MCF 10A (cell line): ENCODE results near the gene ABCC4. TPM values are rescaled to one million over a fixed set of nuclear protein-coding genes. Genes with fewer than 3 reads are reported as not detected.
"Not testable (repeated sequence)": the region's sequence is repeated elsewhere in the genome, so short reads cannot be mapped to it uniquely, and the experiment has no call there.

Experiments used
- BruUV-seq: library from RNA; stranded (reverse); fragments of 400-500 nt; replicated peaks from 2 replicates; lab custom pipeline; 2021; lab: Mats Ljungman, UMichigan
- CTCF ChIA-PET: fragments of 300-600 bp; sonication (Branson Sonifier 250); formaldehyde crosslinking; extraction: SDS; loops from one replicate; lab custom pipeline; 2021; ENCODE audit warnings: antibody characterized with exemption, inconsistent platforms; lab: Yijun Ruan, JAX
- POLR2A ChIA-PET: fragments of 300-600, 350-650 bp; sonication (Branson Sonifier 250); formaldehyde crosslinking; extraction: SDS; loops from one replicate; lab custom pipeline; 2020; ENCODE audit warnings: antibody characterized with exemption, inconsistent platforms; lab: Yijun Ruan, JAX
- DNase-seq: peaks from one replicate; pipeline ENCODE4 v3.0.0-alpha.2; 2018; ENCODE audit not compliant: unreplicated experiment
- H3K27ac Mint-ChIP-seq: one replicate; pipeline ENCODE4 v1.8.0; 2022; ENCODE audit warnings: mild to moderate bottlenecking, low read depth, mixed read lengths; ENCODE audit not compliant: unreplicated experiment
- H3K27me3 Mint-ChIP-seq: one replicate; pipeline ENCODE4 v1.8.0; 2022; ENCODE audit warnings: mixed read lengths; ENCODE audit not compliant: insufficient read depth, unreplicated experiment
- H3K36me3 Mint-ChIP-seq: one replicate; pipeline ENCODE4 v1.8.0; 2022; ENCODE audit warnings: mild to moderate bottlenecking, moderate library complexity, mixed read lengths; ENCODE audit not compliant: insufficient read depth, unreplicated experiment
- H3K4me1 Mint-ChIP-seq: one replicate; pipeline ENCODE4 v1.8.0; 2022; ENCODE audit warnings: mixed read lengths; ENCODE audit not compliant: insufficient read depth, unreplicated experiment
- H3K4me3 Mint-ChIP-seq: one replicate; pipeline ENCODE4 v1.8.0; 2022; ENCODE audit warnings: mild to moderate bottlenecking, moderate library complexity, mixed read lengths; ENCODE audit not compliant: unreplicated experiment
- H3K9me3 Mint-ChIP-seq: one replicate; pipeline ENCODE4 v1.8.0; 2022; ENCODE audit warnings: mixed read lengths; ENCODE audit not compliant: unreplicated experiment
- CTCF ChIP-seq: fragments of 200-600 bp; IDR thresholded peaks from one replicate; pipeline ENCODE4 v1.8.0; 2022; ENCODE audit warnings: antibody characterized with exemption, mild to moderate bottlenecking; ENCODE audit not compliant: unreplicated experiment
- intact Hi-C: fragments of 100-400 bp; cut with micrococcal nuclease; formaldehyde crosslinking; loops from 2 replicates; pipeline ENCODE4 v1.14.1; 2022
- total RNA-seq: library from RNA; stranded (reverse); gene quantifications from 2 replicates; pipeline ENCODE4 v1.2.3, GENCODE V29; 2022

Gene ABCC4
- total RNA-seq, 1 experiment from 2014 or later = 13.9 TPM

GRCh38 chr13:95295026-95295425 lies 6.2 kb downstream of the ABCC4 start:
- Mint-ChIP-seq H3K9me3 (no peaks in the 10 kb centered on the region), H3K4me1 (peaks cover 5% of the 10 kb centered on the region), H3K4me3 (no peak overlapping the region), H3K27ac (no peak overlapping the region), H3K27me3 (no peaks in the 10 kb centered on the region), H3K36me3 (no peaks in the 10 kb centered on the region)
- no peak for TF ChIP-seq CTCF
- no peak for DNase-seq
- no TSS peak for BruUV-seq
- intact Hi-C loops = no loop called here
- POLR2A ChIA-PET = no interaction called here
- CTCF ChIA-PET = interaction anchor here (1.1 to 7.6 kb wide), 5 partner anchors 84 to 478 kb away, joined by 3 to 153 read pairs (median 76); no protein-coding TSS in a partner anchor

GRCh38 chr13:95292622-95293021 lies 8.6 kb downstream of the ABCC4 start:
- H3K4me3 Mint-ChIP-seq = no peak overlapping the region
- no peaks in the 10 kb centered on the region for H3K36me3 Mint-ChIP-seq
- H3K27me3 Mint-ChIP-seq = no peaks in the 10 kb centered on the region
- no TSS peak for BruUV-seq
- no peak for TF ChIP-seq CTCF
- peak overlapping the region; percentile 19 for H3K27ac Mint-ChIP-seq
- CTCF ChIA-PET = interaction anchor here (0.6 to 2.2 kb wide), 6 partner anchors 85 to 862 kb away, joined by 3 to 7 read pairs (median 4); no protein-coding TSS in a partner anchor
- POLR2A ChIA-PET = interaction anchor here (1.4 kb wide), 1 partner anchor 9 kb away, joined by 4 read pairs; the partner anchor contains the start of gene ABCC4
- no peaks in the 10 kb centered on the region for H3K4me1 Mint-ChIP-seq
- no peak for DNase-seq
- no peaks in the 10 kb centered on the region for H3K9me3 Mint-ChIP-seq
- intact Hi-C loops = no loop called here

- BruUV-seq, intact Hi-C loops, H3K4me3 Mint-ChIP-seq, H3K27me3 Mint-ChIP-seq, H3K36me3 Mint-ChIP-seq, H3K27ac Mint-ChIP-seq, DNase-seq, H3K4me1 Mint-ChIP-seq, POLR2A ChIA-PET, H3K9me3 Mint-ChIP-seq: not testable (repeated sequence)
- CTCF ChIA-PET = interaction anchor here (0.6 to 1.9 kb wide), 7 partner anchors 9 to 672 kb away, joined by 3 to 5 read pairs (median 4); no protein-coding TSS in a partner anchor
Measured at GRCh38 chr13:95289901-95290300, 11.3 kb downstream of the ABCC4 start.

DNA sequence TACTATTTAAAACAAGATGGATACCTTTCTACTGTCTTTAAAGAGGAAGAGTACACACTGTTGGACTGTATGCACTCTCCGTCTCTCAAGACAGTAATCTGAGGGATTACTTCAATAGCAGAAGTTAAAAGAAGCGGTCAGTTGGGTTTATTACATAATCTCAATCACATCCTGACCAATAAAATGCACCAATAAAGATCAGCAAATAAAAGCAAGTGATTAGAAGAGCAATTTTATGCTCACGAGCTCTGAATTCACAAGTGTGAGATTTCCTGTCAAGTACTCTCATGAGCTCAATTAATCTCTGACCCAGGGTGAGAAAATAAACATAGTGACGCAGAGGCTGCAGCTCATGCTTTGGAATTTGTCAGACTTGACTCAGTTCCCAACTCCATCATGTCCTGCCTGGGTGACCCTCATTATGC lies 12.2 kb downstream of the ABCC4 start:
- Mint-ChIP-seq H3K36me3 (no peaks in the 10 kb centered on the region), H3K4me1 (no peaks in the 10 kb centered on the region), H3K4me3 (no peak overlapping the region), H3K27me3 (no peaks in the 10 kb centered on the region), H3K9me3 (no peaks in the 10 kb centered on the region), H3K27ac (no peak overlapping the region)
- no peak for DNase-seq
- ChIA-PET POLR2A (no interaction called here), CTCF (interaction anchor here (1.2 to 1.5 kb wide), 3 partner anchors 8 to 100 kb away, joined by 3 to 9 read pairs (median 6); no protein-coding TSS in a partner anchor)
- TF ChIP-seq CTCF = no peak
- intact Hi-C loops = no loop called here
- BruUV-seq = no TSS peak
